Heart left ventricle (tissue), 16 donors: ENCODE results near the gene EXOC2. TPM values are rescaled to one million over a fixed set of nuclear protein-coding genes. Genes with fewer than 3 reads are reported as not detected.
A peak's percentile ranks its signal among the peaks of the same experiment; 100 is the strongest.

Source experiments
- ATAC-seq, 4 donors: fragments of 200-7000 bp; cut with Tn5 transposase; one replicate each; pipeline ENCODE4 v1.9.1; 2020 to 2022; ENCODE audit warnings: moderate library complexity in 4 of 4, mild to moderate bottlenecking in 3 of 4, moderate number of reproducible peaks in 1 of 4
- DNase-seq, 5 donors: peaks; one replicate each; pipeline ENCODE4 v3.0.0-alpha.2; 2020
- H3K27ac ChIP-seq, 12 donors: fragments of 200-600 bp; sonication (generic) in 4 of 12; one replicate each; pipeline versions ENCODE4 v1.5.0 to v1.8.0; 2016 to 2022; ENCODE audit warnings: mild to moderate bottlenecking in 2 of 12
- H3K27me3 ChIP-seq, 9 donors: fragments of 200-600 bp; sonication (generic) in 2 of 9; one replicate each; pipeline versions ENCODE4 v1.5.1 to v1.8.0; 2016 to 2022; ENCODE audit warnings: mild to moderate bottlenecking in 3 of 9
- H3K36me3 ChIP-seq, 9 donors: fragments of 200-600 bp; sonication (generic) in 2 of 9; one replicate each; pipeline versions ENCODE4 v1.5.0 to v1.8.0; 2018 to 2022; ENCODE audit warnings: mild to moderate bottlenecking in 2 of 9
- H3K4me1 ChIP-seq, 12 donors: fragments of 200-600 bp; sonication (generic) in 4 of 12; one replicate each; pipeline versions ENCODE4 v1.5.0 to v1.8.0; 2016 to 2022; ENCODE audit warnings: mild to moderate bottlenecking in 3 of 12
- H3K4me3 ChIP-seq, 12 donors: fragments of 200-600 bp; sonication (generic) in 4 of 12; one replicate each; pipeline versions ENCODE4 v1.5.0 to v1.8.0; 2017 to 2022; ENCODE audit warnings: mild to moderate bottlenecking in 9 of 12, moderate library complexity in 4 of 12
- H3K9me3 ChIP-seq, 12 donors: fragments of 200-600 bp; sonication (generic) in 4 of 12; one replicate each; pipeline versions ENCODE4 v1.5.0 to v1.8.0; 2016 to 2022; ENCODE audit warnings: mild to moderate bottlenecking in 1 of 12
- POLR2A ChIP-seq, 2 donors: fragments of 450-650 bp; IDR thresholded peaks; one replicate each; pipeline ENCODE4 v1.6.1; 2017; ENCODE audit warnings: antibody characterized with exemption in 2 of 2, mild to moderate bottlenecking in 2 of 2, moderate library complexity in 2 of 2
- WGBS, 4 donors: extraction: QIAGEN DNeasy Blood & Tissue Kit in 2 of 4; methylation state at CpG; one replicate each; pipeline versions ENCODE4 v1.1.5 to v1.1.7; 2013 to 2018; 5-methylcytosine and 5-hydroxymethylcytosine counted together
- intact Hi-C, 10 donors: fragments of 100-400 bp; cut with DNase I; formaldehyde crosslinking; loops; one replicate each; pipeline versions ENCODE4 v1.11.1 to v1.14.2; 2022
- polyA plus RNA-seq, 2 donors: library from polyadenylated mRNA; stranded (reverse); fragments of 200-250 nt; gene quantifications; one replicate each; pipeline ENCODE4 v1.2.3, GENCODE V29; 2013
- total RNA-seq, 9 donors: library from RNA; depleted of rRNA in 2 of 9; stranded (reverse); fragments of >200 nt in 2 of 9; fragmentation: NEBNext Ultra II Directional in 3 of 9; extraction: Animal tissue kit (Norgen Biotek cat#: 25700) in 3 of 9; gene quantifications; one replicate each; pipeline versions ENCODE4 v1.1.0 to v1.2.4, GENCODE V29; 2016 to 2023
- TF ChIP-seq, protein P1 (sequence below), 12 donors: fragments of 200-600 bp; sonication (generic) in 4 of 12; IDR thresholded peaks; one replicate each; pipeline versions ENCODE4 v1.5.0 to v1.8.0; 2018 to 2022; ENCODE audit warnings: antibody characterized with exemption in 12 of 12, mild to moderate bottlenecking in 5 of 12
- donor health status: ischemic (EF 13 %, LVEDD 7.1; RV severe dilation, severe dysfunction).
- donor health status: healthy with polysubstance abuse.
- donor health status: DM: no; HTN: yes; CAD: no.
- donor health status: DM: no; HTN: no; CAD: no.
- donor health status: ischemic (EF 25% LVEDD 6.9; RV normal size, moderate dysfunction).
- donor health status: ischemic (EF 25% LVEDD 5.7; RV mildly dilated, moderate dysfunction).
- donor health status: healthy.
- donor health status: DM: yes; HTN: yes; CAD: no.
- donor health status: ischemic (EF 35%, LVEDD 5.7; RV mildly dilated, moderate dysfunction).
- donor health status: nonischemic (EF 11% LVEDD 7.7; RV severe dilation, severe dysfunction).
- donor health status: DM: yes; HTN: yes; CAD: no.
- donor health status: PGD.
- donor health status: ischemic (EF 29% LVEDD 5.4; RV normal size, mild dysfunction).
- donor health status: nonischemic (EF 23%, LVEDD 6.1; RV moderate dilation, normal function).

EXOC2 gene
- total and polyA plus RNA-seq, 11 donors, result 4.4 to 23.0 (median 12.5) TPM

DNA sequence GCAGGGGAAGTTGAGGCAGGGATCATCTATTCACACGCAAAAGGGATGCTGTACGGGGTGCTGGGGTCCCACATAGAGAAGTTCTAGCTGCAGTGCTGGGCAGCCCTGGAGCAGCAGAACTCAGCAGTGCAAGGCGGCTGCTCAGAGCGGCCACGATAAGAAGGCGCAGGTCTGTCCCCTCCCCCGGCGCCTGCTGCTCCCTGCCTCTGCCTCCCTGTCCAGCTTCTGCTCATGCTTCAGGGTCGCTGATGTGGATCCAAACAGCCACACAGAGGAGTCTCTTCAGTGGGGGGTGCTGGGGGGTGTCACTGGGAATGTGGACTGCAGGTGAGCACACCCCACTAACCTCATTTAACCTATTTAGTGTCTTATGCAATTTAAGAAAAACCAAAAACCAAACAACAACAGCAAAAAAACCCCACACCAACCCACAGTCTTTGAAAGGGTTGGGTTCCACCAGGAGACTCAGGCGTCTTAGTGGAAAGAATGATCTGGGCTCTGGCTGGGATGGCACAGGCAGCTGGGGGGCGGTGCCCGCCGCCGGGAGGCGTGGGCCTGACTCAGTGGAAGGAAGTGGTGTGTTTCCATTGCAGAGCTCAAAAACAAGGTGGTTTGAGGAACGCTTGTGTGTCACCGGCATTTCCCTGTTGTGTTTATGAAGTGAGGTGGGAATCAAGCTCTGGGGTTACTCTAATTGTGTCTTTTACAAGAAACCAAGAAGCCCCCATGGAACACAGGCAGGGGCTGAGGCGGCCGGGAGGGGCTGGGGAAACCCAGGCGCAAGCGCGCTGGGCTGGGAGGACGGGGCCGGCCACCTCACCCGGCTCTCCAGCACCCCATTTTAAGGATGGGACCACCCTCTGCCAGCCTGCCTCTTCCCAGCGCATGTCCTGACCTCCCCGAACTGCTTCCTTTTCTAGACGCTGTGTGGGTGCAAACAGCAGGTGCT is 246.2 kb downstream of the EXOC2 start:
- intact Hi-C loops, result no loop called here
- no peaks in the 10 kb centered on the region for H3K36me3 ChIP-seq
- no peaks in the 10 kb centered on the region for H3K9me3 ChIP-seq
- ATAC-seq, result no peak
- DNase-seq, result peak in 1 of 5 donors; percentile 8
- peaks cover 0 to 7% (median 0%) of the 10 kb centered on the region in 9 donors for H3K27me3 ChIP-seq
- H3K4me1 ChIP-seq, result peaks cover 0 to 7% (median 0%) of the 10 kb centered on the region in 12 donors
- 80 to 88% (median 84%) methylated on average over 24 to 28 of the region's 28 CpGs for WGBS, 4 donors
- H3K4me3 ChIP-seq, result peak overlapping the region in 1 of 12 donors; percentile 25
- TF ChIP-seq, protein P1, sequence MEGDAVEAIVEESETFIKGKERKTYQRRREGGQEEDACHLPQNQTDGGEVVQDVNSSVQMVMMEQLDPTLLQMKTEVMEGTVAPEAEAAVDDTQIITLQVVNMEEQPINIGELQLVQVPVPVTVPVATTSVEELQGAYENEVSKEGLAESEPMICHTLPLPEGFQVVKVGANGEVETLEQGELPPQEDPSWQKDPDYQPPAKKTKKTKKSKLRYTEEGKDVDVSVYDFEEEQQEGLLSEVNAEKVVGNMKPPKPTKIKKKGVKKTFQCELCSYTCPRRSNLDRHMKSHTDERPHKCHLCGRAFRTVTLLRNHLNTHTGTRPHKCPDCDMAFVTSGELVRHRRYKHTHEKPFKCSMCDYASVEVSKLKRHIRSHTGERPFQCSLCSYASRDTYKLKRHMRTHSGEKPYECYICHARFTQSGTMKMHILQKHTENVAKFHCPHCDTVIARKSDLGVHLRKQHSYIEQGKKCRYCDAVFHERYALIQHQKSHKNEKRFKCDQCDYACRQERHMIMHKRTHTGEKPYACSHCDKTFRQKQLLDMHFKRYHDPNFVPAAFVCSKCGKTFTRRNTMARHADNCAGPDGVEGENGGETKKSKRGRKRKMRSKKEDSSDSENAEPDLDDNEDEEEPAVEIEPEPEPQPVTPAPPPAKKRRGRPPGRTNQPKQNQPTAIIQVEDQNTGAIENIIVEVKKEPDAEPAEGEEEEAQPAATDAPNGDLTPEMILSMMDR (IDR thresholded peaks at IDR 0.05), result no peak
- no peak for TF ChIP-seq POLR2A (IDR thresholded peaks at IDR 0.05)
- no peak overlapping the region for H3K27ac ChIP-seq

DNA sequence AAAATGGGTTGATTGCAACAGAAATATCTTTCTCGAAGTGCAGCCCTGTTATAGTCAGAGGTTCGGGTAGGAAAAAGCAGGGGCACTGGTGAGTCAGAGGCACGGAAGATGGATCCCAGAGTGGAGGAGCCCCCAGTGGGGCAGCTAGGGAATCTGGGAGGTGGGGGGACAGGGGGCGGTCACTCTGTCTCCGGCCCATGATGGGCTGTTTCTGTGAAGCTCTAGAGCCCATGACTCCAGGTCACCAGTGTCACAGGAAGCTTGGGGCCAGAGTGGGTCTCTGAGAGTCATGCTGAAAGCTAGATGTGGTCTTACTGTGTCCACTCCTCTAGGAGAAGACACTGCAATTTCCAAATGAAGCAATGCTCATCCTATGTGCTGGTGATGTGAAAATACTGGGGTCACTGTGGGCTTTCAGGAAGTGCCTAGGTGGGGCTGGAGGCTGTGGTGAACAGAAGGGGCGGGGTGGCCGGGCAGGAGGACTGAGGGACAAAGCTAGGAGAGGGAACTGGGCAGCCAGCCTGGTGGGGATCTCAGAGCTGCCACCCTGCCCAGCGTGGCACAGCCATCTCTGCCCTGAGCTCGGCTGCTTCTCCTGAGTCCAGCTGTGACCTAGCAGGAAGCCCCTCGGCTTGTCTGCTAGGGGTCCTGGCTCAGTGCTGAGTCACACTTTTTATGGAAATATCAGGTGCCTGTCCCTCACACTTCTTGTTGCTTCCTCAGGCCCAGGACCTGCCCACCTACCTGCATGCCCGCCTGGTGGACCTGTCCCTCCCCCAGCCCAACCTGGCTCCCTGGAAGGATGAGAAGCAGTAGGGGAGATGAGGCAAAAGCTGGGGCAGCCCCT is 247.1 kb downstream of the EXOC2 start:
- Histone ChIP-seq H3K9me3 (no peaks in the 10 kb centered on the region), H3K27me3 (peaks cover 0 to 7% (median 0%) of the 10 kb centered on the region in 9 donors), H3K4me1 (peaks cover 0 to 7% (median 0%) of the 10 kb centered on the region in 12 donors), H3K27ac (no peak overlapping the region), H3K36me3 (no peaks in the 10 kb centered on the region), H3K4me3 (no peak overlapping the region)
- TF ChIP-seq, protein P1 (IDR thresholded peaks at IDR 0.05), result no peak
- no peak for TF ChIP-seq POLR2A (IDR thresholded peaks at IDR 0.05)
- intact Hi-C loops, result no loop called here
- no peak for ATAC-seq
- 65 to 86% (median 73%) methylated on average over 11 of the region's 11 CpGs for WGBS, 4 donors
- DNase-seq, result no peak

GRCh38 chr6:444653-445275 is 248.2 kb downstream of the EXOC2 start:
- no peak for TF ChIP-seq POLR2A (IDR thresholded peaks at IDR 0.05)
- TF ChIP-seq, protein P1 (IDR thresholded peaks at IDR 0.05), result no peak
- intact Hi-C loops, result no loop called here
- ATAC-seq, result no peak
- Histone ChIP-seq H3K27me3 (peaks cover 0 to 7% (median 0%) of the 10 kb centered on the region in 9 donors), H3K9me3 (no peaks in the 10 kb centered on the region), H3K27ac (no peak overlapping the region), H3K4me1 (peaks cover 0 to 7% (median 0%) of the 10 kb centered on the region in 12 donors), H3K36me3 (no peaks in the 10 kb centered on the region), H3K4me3 (no peak overlapping the region)
- DNase-seq, result no peak
- 76 to 88% (median 82%) methylated on average over 18 of the region's 18 CpGs for WGBS, 4 donors
